IPS-11a (cell line): ENCODE measurements around the gene ACTR6.
A peak's percentile ranks its signal among the peaks of the same experiment; 100 is the strongest.

Experiments
- H3K4me3 ChIP-seq: one replicate; pipeline ENCODE4 v1.5.1; 2013; ENCODE audit warnings: low read depth, low read length, control low read depth

Gene ACTR6

DNA sequence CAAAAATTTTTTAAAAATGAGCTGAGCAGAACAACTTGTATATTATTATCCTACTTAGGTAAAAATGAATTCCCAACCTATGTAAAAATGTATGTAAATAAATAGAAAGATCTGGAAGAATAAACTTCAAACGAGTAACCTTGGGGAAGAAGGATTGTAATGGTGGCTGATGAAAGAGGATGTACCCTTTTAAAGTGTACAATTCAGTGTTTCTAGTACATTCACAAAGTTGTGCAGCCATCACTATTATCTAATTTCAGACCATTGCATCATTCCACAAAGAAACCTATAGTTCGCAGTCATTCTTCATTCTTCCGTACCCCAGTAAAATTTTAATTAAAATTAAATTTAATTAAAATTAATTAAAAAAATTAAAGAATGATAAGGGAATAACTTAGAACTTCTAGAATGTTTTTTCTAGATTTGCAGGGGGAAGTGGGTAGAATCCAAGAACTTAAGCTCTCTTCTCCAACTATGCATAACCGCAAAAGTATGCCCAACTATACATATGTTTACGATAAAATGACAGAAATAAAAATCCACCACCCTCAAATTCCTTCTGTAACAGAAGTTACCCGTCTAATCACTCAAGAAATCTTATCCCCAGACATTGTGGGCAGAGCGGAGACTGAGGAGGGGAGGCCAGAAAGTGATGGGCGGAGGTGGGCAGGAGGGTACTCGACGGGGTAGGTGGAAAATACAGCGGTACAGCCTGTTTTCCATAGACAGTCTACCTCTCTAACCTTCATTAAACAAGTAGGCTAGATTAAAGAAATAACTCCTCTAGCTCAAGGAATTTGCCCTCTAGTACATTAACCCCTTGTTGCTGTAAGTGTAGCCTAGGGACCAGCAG lies 65.3 kb downstream of the ACTR6 start:
- peak overlapping the region; percentile 71 for H3K4me3 ChIP-seq

DNA sequence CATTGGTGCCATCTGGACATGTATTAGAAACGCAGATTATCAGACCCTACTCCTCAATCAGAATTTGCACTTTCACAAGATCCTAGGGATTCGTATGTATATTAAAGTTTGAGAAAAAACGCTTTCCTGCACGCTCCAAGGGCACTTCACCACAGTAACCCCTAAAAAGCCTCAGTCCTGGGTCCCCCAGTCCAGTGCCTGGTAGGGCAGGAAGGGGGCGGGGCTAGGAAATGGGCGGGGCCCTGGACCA lies 65.9 kb downstream of the ACTR6 start:
- peak overlapping the region; percentile 71 for H3K4me3 ChIP-seq

DNA sequence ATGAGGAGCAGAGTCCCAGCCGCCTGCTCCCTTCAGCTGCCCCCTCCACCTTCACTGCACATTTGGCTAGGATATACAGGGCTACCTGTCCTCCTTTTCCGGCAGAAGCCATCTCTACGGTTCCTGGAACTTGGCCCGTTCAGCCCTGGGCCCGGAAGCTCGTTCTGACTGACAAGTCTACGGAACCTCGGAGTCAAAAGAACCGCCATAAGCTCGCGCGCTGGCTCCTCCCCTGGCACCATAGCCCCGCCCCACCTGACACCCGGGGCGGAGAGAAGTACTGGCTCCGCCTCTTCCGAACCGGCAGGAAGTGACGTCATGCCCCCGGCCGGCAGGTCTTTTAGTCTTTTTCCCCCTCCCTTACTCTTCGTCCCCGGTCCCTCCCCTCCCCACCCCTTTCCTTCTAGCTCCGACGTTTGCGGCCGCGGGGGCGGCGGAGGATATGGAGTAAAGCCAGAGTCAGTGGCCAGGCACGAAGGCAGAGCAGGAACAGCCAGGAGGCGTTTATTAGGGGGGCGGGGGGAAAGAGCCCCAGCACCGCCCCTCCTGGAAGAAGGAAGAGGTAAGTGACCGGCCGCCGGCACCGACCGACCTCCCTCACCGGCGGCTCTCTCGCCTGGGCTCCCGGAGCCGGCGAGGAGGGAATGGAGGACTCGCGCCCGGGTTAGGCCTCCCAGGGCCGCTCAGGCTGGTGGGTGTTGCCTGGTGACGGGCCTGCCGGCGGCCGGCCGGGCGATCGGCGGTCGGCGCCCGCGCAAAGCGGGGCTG lies 66.4 kb downstream of the ACTR6 start, which contains the start of the genes DEPDC4 and SCYL2:
DEPDC4 (minus strand) TSS at position 245 of the 768 bp plus-strand sequence; CDS start at position 242, 3 bp downstream.
SCYL2 (plus strand) TSS at position 343 of the 768 bp plus-strand sequence. CDS start 15,794 bp downstream, outside the sequence.
- H3K4me3 ChIP-seq = peak within 1 kb of the TSS; percentile 71

DNA sequence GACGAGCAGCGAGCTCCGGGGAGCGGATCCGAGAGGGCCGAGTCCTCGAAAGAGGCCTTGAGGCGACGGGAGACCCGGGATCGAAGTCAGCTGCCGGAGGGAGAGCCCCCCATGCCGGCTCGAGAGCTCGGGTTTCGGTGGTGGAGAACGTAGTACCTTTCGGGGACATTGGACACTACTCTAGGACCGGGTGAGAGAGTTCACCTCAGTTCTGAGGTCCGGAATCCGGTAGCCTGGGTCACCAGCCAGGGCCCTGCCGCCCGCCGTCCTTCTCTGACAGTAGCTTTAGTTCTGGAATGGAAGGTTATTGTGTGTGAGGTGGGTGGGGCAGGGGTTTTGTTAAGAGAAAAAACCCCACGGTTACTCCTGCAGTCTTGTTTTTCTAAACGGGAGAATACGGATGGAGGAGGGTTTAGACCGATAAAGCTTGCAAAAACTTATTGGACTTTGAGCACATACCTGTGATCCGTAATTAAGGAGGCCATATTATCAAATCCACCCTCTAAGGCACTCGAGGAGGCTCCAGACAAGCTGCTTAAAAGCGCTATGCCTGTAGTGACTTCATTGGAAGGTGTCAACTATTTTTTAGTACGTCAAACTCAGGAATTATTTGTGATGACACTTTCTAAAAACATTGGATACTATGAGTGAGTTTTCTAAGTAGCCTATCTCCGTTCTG lies 67.1 kb downstream of the ACTR6 start:
- peak overlapping the region; percentile 71 for H3K4me3 ChIP-seq

DNA sequence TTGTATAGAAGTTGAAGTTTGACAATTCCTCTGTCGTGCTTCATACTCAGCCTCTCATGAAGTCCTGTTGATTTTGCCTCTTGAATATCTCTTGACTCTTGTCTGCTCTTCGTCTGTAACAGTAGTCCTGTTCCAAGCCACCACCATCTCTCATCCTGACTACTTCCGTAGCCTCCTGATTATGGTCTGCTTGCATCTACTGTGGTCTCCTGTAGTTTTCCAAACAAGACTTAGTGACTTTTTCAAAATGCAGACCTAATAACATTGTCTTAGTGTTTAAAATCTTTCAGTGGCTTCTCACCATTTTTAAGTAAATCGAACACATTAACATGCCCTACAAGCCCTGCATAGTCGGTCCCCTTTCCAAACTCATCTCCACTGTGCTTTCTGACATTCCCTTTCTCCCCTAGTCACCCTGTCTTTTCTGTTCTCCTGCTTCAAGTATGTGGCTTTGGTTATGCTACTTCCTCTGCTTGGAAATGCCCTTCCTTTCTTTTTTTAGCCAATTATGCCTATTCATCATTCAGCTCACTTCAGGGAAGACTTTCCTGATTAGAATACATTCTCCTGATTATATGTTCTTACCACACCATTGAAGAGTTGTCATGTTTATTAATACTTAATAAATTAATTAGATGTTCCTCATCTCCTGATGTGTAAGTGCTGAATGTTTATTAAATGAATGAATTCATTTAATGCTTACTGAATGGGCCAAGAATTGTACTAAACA lies 68.4 kb downstream of the ACTR6 start:
- H3K4me3 ChIP-seq = peak overlapping the region; percentile 18

DNA sequence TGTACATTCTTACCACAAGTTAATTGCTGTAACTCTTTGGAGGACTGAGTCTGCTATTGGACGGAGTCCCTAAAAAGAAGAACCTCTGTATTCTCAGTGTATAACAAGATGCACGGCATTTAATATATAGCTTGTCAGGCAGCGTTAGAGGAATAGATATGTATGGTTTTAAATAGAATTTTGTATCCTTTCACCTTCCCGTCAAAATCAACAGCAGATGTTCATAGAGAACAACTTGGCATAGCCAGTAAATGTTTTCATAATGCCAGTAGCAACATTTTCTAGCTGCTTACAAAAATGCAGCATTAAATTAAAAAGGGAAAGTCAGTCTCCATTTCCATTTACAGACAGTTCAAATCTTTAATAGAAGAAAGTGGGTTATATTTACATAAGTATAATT lies 73.2 kb downstream of the ACTR6 start:
- no peak overlapping the region for H3K4me3 ChIP-seq
